Epithelial cell of alveolus of lung (primary cell): ENCODE measurements around the gene SLITRK5. TPM values are rescaled to one million over a fixed set of nuclear protein-coding genes. Genes with fewer than 3 reads are reported as not detected.

Source experiments
- total RNA-seq: library from RNA; depleted of rRNA; stranded (reverse); fragments of >200 nt; gene quantifications from 2 replicates; pipeline ENCODE4 v1.2.1, GENCODE V29; 2015

The SLITRK5 gene
- 2.8 and 7.6 TPM in 2 replicates for total RNA-seq

GRCh38 chr13:87671031-87671752, at the start of gene SLITRK5:
Gene SLITRK5 (plus strand): TSS chr13:87671371. CDS start chr13:87675389, 4,018 bp downstream.

